Effector CD4-positive, alpha-beta T cell (primary cell): ENCODE data around the gene STAMBPL1.
A peak's percentile ranks its signal among the peaks of the same experiment; 100 is the strongest.
"Not testable (repeated sequence)": the region's sequence is repeated elsewhere in the genome, so short reads cannot be mapped to it uniquely, and the experiment has no call there.

ENCODE experiments used
- DNase-seq: peaks from one replicate; pipeline ENCODE4 v3.0.0-alpha.2; 2020

Gene STAMBPL1

DNA sequence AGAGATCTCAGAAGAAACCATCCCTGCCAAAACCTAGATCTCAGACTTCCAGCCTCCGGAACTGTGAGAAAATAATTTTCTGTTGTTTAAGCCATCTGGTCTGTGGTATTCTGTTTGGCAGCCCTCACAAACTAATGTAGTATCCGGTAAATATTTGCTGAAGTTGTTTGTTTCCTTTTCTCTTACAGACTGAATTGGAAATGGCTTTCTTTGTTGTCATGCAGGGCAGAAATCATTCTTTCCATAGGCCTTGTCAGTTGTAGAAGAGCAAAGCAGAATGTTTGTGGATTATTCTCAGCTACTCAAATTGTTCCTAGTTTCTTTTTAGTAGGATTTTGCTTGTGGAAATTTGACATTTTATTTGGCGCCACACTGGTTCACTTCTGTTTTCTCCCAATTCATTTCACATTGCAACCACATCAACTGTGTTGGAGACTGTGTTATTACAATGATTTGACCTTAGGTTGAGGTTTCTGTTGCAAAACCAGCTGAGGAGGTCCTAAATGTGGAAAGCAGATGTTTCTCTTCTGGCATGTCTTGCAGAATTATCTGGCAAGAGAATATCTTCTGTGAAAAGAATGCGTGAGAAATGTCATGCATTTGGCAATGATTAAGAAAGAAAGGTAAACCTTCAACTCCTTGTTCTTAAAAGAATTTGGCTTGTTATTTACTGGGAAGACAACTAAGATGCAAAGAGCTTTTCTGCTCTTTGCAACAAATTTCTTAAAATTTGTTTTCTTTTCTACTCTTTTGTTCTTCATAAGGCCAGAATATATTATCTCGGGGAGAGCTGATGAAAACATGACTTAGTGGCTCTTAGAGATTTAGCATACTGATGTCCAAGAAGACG lies 46.7 kb downstream of the STAMBPL1 start:
- no peak for DNase-seq

DNA sequence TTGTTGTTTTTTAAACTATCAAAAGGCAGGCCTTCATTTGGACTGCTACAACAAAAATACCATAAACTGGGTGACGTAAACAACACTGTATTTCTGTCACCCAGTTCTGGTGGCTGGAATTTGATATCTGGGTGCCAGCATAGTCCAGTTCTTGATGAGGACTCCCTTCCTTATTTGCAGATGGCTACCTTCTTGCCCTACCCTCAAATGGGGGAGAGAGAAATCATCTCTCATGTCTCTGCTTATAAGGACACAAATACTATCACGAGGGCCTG lies 47.3 kb downstream of the STAMBPL1 start:
- no peak for DNase-seq

DNA sequence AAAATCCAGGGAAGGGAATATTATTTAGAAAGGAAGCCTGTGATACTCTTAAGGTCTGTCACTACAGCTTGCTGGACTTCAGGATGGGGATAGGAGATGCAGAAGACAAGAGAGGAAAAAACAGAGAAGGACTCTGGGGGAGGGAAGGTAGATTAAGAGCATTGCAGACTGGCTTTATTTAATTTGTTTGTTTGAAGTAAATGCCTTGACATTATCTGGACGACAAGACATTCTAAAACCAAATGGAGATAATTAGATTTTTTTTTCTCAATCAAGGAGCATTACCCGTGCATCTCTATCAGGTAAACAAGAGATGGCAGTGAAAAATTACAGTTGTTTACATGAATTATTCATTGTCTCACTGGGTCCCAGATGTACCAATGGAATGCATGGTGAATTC lies 48.2 kb downstream of the STAMBPL1 start:
- DNase-seq = no peak

DNA sequence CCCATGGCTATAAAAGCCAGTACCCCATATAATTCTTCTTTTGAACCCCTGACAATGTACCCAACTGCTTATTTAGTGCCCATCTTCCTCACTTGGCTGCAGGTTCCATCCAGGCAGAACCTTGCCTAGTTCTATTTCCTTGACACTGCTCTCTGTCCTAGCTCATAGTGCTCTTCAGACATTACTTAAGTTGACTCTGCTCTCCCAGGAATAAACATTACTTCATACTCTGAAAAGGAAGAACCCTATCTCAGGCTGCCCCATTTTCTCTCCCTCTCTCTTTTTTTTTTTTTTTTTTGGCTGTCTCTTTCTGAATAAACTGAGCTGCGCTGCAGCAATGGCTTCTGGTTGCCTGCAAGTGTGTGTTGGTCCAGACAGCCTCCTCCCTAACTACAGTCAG lies 51.5 kb downstream of the STAMBPL1 start:
- DNase-seq = no peak

DNA sequence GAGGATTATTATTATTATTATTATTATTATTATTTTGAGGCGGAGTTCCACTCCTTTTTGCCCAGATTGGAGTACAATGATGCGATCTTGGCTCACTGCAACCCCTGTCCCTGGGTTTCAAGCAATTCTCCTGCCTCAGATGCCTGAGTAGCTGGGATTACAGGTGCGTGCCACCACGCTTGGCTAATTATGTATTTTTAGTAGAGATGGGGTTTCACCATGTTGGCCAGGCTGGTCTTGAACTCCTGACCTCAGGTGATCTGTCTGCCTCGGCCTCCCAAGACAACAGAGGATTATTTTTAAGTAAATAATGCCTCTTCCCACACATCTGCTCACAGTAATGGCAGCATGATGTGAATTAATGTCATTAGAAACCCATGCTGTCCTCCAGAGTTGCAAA lies 52.0 kb downstream of the STAMBPL1 start:
- not testable (repeated sequence) for DNase-seq

DNA sequence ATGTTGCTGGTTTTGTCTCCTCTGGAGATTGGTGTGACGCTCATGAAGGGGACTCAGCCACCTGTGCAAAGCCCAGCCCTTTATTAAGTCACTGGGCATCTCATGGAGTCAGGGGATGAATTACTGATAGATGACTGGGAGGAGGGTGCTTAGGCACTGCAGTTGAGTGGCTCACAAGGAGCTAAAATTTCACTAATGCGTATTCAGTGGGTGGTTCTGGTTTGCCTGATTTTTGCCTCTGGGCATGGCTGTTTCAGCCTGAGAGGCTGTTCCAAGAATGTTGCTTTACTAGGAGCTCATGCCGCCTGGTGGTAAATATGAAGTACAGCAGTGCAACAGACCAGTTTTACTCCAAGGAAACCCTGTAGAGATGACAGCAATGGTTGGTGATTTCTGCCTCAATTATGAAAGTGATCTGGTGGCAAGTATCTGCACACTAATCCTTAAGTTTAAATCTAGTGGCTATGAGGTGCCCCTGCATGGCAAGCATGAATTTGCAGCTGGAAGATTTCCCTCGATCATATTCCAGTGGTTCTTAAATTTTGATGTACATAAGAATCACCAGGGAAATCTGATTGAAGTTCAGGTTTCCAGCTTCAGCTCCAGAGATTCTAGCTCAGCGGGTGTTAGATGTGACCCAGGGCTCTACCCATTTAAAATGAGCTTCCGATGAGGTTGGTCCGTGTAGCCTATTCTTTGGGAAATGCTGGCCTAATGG lies 52.7 kb downstream of the STAMBPL1 start:
- DNase-seq = peak; percentile 13

DNA sequence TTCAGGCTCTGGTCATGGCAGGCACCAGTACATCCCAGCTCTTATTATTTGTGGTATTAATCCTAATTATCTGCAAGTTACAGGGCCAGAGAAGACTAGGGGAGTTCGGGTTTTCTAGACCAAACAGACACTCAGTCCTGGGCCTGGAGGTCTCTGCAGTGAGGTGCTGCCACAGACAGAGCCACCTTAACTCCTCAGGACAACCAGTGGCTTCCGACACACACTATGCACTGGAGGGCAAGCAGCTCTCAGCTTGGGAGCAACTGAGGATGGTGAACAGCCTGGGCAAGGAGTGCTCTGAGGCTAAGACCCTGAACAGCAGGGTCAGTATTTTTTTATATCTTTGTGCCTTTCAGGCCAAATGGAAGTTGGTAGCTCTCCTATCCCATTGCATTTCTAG lies 53.5 kb downstream of the STAMBPL1 start:
- no peak for DNase-seq

DNA sequence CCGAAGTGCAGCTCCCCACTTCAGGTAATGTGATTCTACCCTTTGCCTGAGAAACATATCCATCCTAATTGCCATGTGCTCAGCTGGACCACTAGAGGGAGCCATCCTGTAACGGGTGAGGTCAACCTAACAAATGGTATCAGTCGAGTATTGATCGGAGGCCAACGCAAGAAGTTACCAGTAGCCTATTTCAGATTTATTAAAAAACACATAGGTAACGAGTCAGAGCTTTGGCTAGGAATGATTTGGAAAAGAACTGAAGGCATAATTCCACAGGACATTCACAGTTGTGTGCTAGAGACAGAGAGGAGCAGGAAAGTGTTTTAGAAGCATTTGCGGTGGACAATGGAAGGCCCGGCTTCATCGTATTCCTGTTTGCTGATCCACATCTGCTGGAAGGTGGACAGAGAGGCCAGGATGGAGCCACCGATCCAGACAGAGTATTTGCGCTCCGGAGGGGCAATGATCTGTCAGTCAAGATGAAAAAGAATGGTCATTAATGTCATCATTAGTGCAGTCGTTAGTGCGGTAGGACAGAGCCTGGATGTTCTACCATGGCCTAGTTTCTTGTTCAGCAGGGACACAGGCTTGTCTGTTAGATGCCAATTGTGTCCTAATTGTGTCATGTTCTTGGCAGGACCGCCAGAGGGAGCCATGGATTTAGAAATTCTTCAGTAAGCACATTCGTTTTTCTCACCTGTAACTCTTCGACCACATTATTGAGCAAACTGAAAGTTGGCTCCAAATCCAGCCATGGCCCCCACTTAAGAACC lies 55.0 kb downstream of the STAMBPL1 start:
- peak; percentile 63 for DNase-seq

DNA sequence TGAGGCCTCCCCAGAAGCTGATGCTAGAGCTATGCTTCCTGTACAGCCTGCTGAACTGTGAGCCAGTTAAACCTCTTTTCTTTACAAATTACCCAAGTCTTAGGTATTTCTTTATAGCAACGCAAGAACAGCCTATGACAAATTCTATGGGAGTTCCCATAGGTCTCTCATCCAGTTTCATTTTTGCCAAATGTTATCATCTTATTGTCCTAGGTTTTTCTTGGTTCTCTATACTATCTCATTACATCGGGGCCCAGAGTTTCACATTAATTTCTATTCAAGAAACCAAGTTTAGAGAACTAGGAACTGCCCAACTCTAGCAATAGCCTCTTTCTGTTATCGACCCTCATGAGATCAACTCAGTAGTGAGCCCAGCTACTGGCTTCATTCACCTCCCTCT lies 56.6 kb downstream of the STAMBPL1 start:
- DNase-seq = no peak

DNA sequence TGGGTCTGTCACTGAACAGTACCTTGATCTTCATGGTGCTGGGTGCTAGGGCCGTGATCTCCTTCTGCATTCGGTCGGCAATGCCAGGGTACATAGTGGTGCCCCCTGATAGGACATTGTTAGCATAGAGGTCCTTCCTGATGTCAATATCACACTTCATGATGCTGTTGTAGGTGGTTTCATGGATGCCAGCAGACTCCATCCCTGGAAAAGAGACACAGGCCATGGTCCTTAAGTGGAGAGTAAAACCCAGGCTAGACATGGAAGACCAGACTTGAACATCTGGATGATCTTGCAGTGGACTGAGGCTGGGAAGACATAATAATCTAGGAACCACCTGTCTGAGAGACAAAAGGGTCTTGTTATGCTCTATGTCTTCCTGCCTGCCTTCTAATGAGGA lies 58.0 kb downstream of the STAMBPL1 start:
- DNase-seq = no peak

DNA sequence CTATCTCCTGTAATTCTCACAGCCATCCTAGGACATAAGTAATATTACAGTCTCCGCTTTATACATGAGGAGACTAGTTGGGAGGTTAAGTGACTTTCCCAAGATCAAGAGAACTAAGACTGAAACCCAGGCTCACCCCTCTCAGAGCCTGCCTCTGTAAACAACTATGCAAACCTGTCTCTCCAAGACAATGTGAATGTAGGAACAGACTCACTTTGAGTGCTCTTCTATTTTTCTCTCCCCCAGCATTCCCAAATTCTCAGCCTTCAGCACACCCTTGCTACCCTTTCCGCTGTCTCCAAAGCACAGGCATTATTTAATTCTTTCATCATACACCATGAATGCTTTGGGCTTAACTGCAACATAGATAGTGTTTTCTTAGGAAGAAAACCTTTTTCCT lies 58.9 kb downstream of the STAMBPL1 start:
- no peak for DNase-seq

DNA sequence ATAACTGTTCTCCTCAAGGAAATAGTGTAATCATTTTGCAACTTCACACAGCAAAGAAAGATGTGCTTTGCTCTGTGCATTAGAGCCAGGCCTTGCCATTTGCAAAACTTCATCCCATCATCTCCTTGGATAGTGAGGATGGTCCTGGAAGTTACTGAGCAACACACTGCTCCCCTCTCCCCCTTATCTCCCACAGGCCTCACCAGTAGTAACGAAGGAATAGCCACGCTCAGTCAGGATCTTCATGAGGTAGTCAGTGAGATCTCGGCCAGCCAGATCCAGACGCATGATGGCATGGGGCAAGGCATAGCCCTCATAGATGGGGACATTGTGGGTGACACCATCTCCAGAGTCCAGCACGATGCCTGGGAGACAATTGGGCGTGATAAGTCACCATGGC lies 61.0 kb downstream of the STAMBPL1 start:
- DNase-seq = no peak

DNA sequence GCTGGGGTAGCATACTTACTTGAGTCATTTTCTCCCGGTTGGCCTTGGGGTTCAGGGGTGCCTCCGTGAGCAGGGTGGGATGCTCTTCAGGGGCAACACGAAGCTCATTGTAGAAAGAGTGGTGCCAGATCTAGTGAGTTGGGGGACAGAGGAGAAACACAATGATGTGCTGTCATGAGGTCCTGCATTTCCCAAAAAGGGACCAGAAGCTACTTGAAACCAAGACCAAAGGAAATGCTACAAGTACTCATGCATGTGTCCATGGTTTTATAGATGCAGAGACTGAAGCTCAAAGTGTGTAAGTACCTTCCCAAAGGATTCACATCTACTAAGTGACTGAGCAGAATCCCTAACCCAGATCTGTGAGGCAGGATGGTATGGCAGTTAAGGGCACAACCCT lies 63.7 kb downstream of the STAMBPL1 start:
- DNase-seq = no peak

DNA sequence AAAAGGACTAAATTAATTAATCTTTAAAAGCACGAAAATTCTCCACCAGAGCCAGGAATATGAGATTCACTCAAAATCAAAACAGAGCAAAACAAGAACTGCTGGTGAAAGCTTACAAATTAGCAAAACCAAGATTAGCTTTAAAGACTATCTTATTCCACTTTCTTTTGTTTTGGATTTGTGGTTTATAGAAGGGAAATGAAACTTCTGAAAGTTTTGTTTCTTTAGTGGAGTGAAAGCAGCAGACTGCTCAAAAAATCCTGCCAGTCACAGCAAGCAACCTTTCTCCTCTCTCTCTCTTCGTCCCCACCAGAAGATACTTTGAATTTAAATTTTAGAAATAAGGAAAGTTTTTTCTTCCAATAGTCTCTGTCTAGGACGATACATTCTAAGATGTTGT lies 64.8 kb downstream of the STAMBPL1 start:
- no peak for DNase-seq

DNA sequence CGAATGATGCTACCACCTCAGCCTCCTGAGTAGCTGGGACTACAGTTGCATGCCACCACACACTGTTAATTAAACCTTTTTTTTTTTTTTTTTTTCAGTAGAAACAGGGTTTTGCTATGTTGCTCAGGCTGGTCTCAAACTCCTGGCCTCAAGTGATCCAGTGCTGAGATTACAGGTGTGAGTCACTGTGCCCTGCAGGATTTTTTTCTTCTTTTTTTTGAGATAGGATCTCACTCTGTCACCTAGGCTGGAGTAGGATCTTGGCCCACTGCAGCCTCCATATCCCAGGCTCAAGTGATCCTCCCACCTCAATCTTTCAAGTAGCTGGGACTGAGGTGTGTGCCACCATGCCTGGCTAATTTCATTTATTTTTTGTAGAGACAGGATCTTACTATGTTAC lies 66.2 kb downstream of the STAMBPL1 start:
- DNase-seq = no peak

DNA sequence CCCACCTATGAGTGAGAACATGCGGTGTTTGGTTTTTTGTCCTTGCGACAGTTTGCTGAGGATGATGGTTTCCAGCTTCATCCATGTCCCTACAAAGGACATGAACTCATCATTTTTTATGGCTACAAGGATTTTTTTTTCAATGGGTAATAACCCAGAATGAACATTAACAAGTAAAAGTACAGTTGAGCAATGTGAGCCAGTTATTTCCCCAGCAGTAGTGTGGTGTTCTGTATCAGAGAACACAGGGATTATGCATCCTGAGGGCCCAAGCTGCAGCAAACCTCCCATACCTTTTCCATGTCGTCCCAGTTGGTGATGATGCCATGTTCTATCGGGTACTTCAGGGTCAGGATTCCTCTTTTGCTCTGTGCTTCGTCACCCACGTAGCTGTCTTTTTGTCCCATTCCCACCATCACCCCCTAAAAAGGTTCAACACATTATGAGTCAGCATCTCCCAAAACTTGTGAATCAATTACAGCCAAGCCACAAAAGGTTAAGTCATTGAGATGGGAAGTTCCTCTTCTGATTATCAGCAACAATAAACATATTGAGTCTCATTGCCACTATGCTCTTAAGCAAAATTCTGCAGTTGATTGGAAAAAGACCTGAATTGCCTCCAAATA lies 67.0 kb downstream of the STAMBPL1 start:
- no peak for DNase-seq

DNA sequence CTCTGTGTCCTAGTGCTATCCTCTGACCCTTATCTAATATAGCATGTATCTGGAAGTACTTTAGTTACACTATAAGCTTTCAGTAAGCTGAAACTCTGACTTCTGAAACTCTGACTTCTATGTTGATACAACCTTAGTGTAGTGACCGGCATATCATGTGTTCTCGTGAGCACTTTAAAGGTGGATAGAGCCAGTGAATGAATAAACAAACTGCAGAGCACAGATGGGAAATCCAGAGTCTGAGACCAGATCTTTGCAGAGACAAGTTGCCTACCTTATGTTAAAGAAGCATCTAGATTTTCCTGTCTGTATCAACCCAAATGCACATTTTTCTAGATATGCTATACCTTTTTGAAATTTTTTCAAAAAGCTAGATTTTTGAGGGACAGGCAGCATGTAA lies 69.0 kb downstream of the STAMBPL1 start:
- DNase-seq = no peak

DNA sequence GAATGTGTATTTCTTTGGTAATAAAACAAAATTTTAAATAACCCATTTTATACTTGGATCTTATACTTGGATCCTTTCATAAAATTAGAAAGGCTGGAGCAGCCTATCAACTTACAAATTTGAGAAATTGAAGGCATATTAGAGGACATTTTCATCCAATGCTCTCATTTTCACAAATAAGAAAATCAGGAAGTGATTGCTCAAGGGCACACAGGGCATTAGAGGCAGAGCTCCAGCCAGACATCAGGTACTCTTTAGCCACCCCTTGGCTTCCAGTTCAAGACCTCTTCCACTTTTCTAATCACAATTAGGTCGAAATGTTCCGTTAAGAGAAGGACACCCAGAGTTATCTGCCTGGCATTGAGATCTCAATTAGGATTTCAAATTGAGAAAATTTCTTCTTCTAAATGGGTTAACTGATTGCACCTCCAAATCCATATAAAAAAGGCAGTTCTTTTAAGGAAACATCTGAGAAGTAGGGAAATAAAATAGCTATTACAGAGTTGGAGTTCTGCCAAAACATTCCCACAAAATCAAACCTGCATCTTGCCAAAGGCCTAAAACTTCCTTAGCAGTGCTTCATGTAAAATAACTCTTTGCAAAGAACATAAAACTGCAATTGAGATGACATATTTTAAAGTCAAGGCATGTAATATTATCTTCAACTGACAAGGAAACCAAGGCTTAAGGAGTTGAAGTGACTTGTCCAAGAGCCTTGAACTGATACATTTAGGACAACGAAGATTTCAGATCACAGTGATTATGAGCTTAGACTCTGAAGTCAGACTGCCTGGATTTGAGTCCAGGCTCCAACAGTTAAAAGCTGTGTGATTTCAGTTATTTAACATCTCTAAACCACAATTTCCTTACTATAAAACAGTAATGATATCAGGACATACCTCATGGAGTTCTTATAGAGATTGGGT lies 70.1 kb downstream of the STAMBPL1 start:
- DNase-seq = no peak

DNA sequence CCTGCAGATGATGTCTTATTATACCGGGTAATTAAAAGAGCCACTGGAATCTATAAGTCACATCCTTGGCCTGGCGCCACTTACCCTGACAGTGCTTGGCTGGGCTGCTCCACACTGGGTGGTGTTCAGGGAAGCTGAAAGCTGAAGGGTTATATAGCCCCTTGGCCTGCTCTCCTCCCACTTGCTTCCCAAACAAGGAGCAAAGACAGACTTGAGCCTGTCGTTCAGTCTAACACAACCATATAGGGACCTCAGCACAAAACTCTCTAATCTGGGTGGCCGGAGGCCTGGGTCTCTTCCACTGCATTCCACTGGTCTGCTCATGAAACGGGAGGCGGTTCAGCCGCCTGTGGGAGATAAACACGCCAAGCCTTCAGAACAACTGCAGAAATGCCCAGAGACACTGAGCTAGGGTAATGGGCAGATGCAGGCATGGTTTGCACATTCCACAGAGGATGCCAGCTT lies 72.6 kb downstream of the STAMBPL1 start, which contains the start of gene ACTA2:
Gene ACTA2 (minus strand): TSS at position 127 of the 465 bp plus-strand sequence. CDS start 3,843 bp downstream, outside the sequence.
- DNase-seq = no peak

DNA sequence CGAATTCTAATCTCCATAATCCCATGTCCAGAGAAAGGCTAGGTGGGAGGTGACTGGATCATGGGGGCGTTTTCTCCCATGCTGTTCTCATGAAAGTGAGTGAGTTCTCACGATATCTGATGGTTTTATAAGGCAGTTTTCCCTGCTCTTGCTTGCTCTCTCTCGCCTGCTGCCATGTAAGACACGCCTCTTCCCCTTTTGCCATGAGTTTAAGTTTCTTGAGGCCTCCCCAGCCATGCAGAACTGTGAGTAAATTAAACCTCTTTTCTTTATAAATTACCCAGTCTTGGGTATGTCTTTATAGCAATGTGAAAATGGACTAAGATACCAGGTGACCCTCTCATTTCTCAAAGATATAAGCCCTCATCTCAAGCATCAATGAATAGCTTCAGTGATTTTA lies 73.6 kb downstream of the STAMBPL1 start:
- DNase-seq = no peak

DNA sequence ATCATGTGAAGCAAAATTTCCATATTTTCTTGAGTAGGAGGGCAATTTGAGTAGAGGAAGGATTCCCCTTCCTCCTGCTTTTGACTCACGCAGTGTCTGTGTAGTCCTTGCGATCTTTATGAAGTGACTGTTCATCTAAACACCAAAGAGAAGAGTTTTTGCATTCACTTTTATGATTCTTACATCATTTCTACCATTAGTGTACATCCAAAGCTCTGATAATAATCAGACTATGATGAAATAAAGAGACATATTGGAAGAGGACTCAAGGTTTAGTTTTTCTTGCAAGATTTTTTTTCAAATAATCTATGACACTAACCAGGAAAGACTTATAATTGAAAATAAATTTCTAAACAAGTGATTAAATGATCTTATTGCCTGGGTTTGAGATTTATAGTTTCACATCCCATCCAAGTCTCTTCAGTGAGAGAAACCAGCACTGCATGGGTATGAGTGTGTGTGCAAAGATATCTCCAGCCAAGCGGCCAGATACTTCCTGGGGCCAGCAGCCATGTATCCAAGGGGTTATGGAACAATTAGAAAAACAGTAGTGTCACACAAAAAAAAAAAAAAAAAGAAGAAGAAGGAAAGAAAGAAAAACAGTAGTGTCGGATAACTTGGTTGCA lies 74.5 kb downstream of the STAMBPL1 start:
- DNase-seq = no peak
